Right lobe of liver (tissue), 4 donors: ENCODE measurements around the gene CCSER1.

Experiments
- POLR2A ChIP-seq: fragments of 450-650 bp; IDR thresholded peaks from one replicate; pipeline ENCODE4 v1.6.1; 2017; ENCODE audit warnings: antibody characterized with exemption, mild to moderate bottlenecking
- TF ChIP-seq, protein P1 (sequence below), 4 donors: fragments of 200-600 bp in 3 of 4; fragments of 450-650 bp in 1 of 4; IDR thresholded peaks; one replicate each; pipeline versions ENCODE4 v1.5.1 to v1.8.0; 2016 to 2022; ENCODE audit warnings: antibody characterized with exemption in 4 of 4, mild to moderate bottlenecking in 2 of 4
- donor health status: DM: no; HTN: no; CAD: no.
- donor health status: DM: no; HTN: no; CAD: no.
- donor health status: DM: no; HTN: yes; CAD: no.

DNA sequence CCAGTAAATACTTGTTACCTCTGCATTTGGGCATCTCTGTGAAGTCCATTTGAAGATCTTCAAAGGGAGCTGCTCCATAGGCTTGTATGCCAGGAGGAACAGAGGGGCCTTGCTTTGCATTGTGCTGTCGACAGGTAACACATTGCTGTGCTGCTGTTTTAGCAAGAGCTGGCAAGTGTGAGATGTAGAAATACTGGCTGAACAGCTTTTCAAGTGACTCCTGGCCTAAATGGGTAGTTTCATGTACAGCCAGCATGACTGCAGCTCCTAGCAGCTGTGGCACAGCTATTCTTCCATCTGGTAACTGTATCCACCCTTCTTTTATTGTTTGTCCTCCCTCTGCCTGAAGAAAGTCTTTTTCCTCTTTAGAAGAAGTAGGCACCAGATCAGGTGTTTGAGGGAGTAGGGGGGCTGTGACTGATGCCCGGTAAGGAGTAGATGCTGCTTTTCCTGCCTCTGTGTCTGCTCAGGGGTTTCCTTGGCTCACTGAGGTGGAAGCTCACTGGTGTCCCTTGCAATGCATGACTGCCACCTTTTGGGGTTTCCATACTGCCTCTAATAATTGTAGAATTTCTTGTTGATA, 965.3 kb downstream of the CCSER1 start:
- TF ChIP-seq, protein P1, sequence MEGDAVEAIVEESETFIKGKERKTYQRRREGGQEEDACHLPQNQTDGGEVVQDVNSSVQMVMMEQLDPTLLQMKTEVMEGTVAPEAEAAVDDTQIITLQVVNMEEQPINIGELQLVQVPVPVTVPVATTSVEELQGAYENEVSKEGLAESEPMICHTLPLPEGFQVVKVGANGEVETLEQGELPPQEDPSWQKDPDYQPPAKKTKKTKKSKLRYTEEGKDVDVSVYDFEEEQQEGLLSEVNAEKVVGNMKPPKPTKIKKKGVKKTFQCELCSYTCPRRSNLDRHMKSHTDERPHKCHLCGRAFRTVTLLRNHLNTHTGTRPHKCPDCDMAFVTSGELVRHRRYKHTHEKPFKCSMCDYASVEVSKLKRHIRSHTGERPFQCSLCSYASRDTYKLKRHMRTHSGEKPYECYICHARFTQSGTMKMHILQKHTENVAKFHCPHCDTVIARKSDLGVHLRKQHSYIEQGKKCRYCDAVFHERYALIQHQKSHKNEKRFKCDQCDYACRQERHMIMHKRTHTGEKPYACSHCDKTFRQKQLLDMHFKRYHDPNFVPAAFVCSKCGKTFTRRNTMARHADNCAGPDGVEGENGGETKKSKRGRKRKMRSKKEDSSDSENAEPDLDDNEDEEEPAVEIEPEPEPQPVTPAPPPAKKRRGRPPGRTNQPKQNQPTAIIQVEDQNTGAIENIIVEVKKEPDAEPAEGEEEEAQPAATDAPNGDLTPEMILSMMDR (IDR thresholded peaks at IDR 0.05), result no peak
- TF ChIP-seq POLR2A, result no peak
